Subcutaneous abdominal adipose tissue (tissue), 5 donors: ENCODE data around the gene TMEM258.

Experiments
- H3K27ac ChIP-seq: one replicate; pipeline ENCODE4 v1.7.0; 2013; ENCODE audit warnings: low read depth, mild to moderate bottlenecking, inconsistent platforms, low read length, moderate library complexity
- H3K27me3 ChIP-seq, 5 donors: one replicate each; pipeline ENCODE4 v1.7.0; 2013; ENCODE audit warnings: low read length in 5 of 5, inconsistent platforms in 1 of 5; ENCODE audit not compliant: control insufficient read depth in 5 of 5, insufficient read depth in 4 of 5
- H3K36me3 ChIP-seq, 5 donors: one replicate each; pipeline ENCODE4 v1.7.0; 2013; ENCODE audit warnings: low read length in 5 of 5; ENCODE audit not compliant: control insufficient read depth in 5 of 5, insufficient read depth in 5 of 5
- H3K4me1 ChIP-seq, 5 donors: one replicate each; pipeline ENCODE4 v1.7.0; 2013; ENCODE audit warnings: low read length in 5 of 5, mild to moderate bottlenecking in 3 of 5, moderate library complexity in 1 of 5; ENCODE audit not compliant: control insufficient read depth in 5 of 5, insufficient read depth in 5 of 5
- H3K4me3 ChIP-seq, 5 donors: one replicate each; pipeline ENCODE4 v1.7.0; 2013; ENCODE audit warnings: low read length in 5 of 5, low read depth in 1 of 5
- H3K9ac ChIP-seq, 5 donors: one replicate each; pipeline ENCODE4 v1.7.0; 2013; ENCODE audit warnings: low read length in 5 of 5, mild to moderate bottlenecking in 4 of 5, moderate library complexity in 3 of 5
- H3K9me3 ChIP-seq, 5 donors: one replicate each; pipeline ENCODE4 v1.7.0; 2013; ENCODE audit warnings: low read length in 5 of 5; ENCODE audit not compliant: control insufficient read depth in 5 of 5
- donor health status: healthy.
- donor health status: healthy.
- donor health status: healthy.
- donor health status: healthy.
- donor health status: healthy.

The TMEM258 gene

GRCh38 chr11:61769946-61770683 lies 22.3 kb downstream of the TMEM258 start:
- Histone ChIP-seq H3K36me3 (no peaks in the 10 kb centered on the region), H3K9me3 (no peaks in the 10 kb centered on the region), H3K27me3 (peaks cover 0 to 8% (median under 1%) of the 10 kb centered on the region in 5 donors), H3K9ac (no peak overlapping the region), H3K27ac (no peak overlapping the region), H3K4me3 (no peak overlapping the region), H3K4me1 (peaks cover 0 to 8% (median 0%) of the 10 kb centered on the region in 5 donors)

DNA sequence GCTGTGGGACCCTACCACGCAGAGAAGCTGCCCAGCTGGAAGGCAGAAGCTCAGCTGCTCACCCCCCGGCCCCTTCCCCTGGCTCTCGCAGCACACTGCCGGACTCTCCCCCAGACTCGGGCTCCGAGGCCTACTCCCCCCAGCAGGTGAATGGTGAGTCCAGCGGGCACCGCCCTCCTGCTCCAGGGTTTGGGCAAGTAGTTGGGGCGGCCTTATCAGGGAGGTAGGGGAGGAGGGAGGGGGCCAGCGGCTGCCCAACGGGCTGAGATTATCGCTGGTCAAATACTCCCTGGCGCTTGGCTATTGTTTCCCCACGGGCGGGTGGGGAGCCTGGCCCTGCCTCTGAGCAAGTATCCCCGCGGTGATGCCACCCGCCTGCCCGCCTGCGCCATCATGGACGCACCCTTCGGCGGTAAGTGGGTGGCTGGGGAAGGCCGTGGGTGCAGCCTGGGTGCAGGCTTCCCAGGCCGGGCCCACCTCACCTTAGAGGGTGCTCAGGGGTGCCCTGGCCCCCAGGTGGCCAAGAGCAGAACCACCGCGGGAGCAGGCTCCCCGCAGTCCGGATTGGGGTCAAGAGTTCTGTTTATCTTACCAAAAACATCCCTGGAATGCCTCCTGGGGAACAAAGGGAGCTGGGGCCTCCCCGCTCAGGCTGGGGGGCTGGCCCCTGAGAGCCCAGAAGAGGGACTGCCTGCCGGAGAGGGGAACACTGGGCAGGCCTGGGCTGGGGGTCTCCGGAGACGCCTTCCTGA lies 23.1 kb downstream of the TMEM258 start:
- Histone ChIP-seq H3K9me3 (no peaks in the 10 kb centered on the region), H3K4me3 (no peak overlapping the region), H3K9ac (no peak overlapping the region), H3K27me3 (peaks cover 0 to 12% (median 2%) of the 10 kb centered on the region in 5 donors), H3K27ac (no peak overlapping the region), H3K4me1 (peaks cover 0 to 8% (median 0%) of the 10 kb centered on the region in 5 donors), H3K36me3 (no peaks in the 10 kb centered on the region)

DNA sequence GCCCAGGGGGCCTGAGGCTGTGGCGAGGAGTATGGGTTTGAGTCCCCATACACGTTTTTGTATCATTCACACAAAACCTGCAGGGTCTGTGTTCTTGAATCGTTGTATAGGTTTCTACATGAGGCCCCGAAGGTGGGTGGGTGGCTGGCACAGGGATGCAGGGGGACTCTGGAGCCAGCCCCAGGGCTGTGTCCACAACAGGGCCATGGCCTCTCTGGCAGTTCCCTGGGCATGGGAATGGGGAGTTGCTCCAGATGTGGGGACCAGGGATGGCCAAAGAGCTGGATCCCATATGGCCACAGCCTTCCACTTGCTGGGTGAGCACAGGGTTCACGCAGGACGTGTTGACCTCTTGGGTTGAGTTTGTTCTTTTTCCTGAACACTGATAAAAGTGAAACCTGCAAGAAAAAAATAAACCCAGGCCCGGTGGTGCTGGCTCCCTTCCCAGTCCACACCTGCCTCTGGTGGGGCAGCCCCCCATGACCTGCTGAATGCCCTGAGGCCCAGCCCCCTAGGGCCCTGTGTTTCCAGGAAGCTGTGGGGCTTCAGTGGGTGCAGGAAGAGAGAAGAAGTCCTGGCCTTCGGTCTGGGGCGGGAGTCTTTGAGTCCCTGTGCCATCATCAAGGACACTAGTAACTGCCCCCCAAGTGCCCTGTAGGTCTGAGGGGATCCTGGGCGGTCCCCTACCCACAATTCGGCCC lies 23.9 kb downstream of the TMEM258 start:
- no peaks in the 10 kb centered on the region for H3K9me3 ChIP-seq
- no peak overlapping the region for H3K4me3 ChIP-seq
- H3K36me3 ChIP-seq: no peaks in the 10 kb centered on the region
- no peak overlapping the region for H3K9ac ChIP-seq
- H3K27me3 ChIP-seq: peaks cover 0 to 12% (median 7%) of the 10 kb centered on the region in 5 donors
- H3K4me1 ChIP-seq: peaks cover 0 to 8% (median 0%) of the 10 kb centered on the region in 5 donors
- H3K27ac ChIP-seq: no peak overlapping the region

- no peaks in the 10 kb centered on the region for H3K36me3 ChIP-seq
- H3K4me1 ChIP-seq: no peaks in the 10 kb centered on the region
- no peak overlapping the region for H3K4me3 ChIP-seq
- no peaks in the 10 kb centered on the region for H3K9me3 ChIP-seq
- H3K27me3 ChIP-seq: peaks cover 8 to 22% (median 20%) of the 10 kb centered on the region in 5 donors
- H3K9ac ChIP-seq: no peak overlapping the region
- no peak overlapping the region for H3K27ac ChIP-seq
Measured at GRCh38 chr11:61766353-61766841, 26.0 kb downstream of the TMEM258 start.

GRCh38 chr11:61765550-61766253 lies 26.7 kb downstream of the TMEM258 start:
- H3K36me3 ChIP-seq: no peaks in the 10 kb centered on the region
- peaks cover 11 to 23% (median 21%) of the 10 kb centered on the region in 5 donors for H3K27me3 ChIP-seq
- H3K4me3 ChIP-seq: no peak overlapping the region
- H3K9ac ChIP-seq: no peak overlapping the region
- no peak overlapping the region for H3K27ac ChIP-seq
- no peaks in the 10 kb centered on the region for H3K9me3 ChIP-seq
- H3K4me1 ChIP-seq: no peaks in the 10 kb centered on the region

DNA sequence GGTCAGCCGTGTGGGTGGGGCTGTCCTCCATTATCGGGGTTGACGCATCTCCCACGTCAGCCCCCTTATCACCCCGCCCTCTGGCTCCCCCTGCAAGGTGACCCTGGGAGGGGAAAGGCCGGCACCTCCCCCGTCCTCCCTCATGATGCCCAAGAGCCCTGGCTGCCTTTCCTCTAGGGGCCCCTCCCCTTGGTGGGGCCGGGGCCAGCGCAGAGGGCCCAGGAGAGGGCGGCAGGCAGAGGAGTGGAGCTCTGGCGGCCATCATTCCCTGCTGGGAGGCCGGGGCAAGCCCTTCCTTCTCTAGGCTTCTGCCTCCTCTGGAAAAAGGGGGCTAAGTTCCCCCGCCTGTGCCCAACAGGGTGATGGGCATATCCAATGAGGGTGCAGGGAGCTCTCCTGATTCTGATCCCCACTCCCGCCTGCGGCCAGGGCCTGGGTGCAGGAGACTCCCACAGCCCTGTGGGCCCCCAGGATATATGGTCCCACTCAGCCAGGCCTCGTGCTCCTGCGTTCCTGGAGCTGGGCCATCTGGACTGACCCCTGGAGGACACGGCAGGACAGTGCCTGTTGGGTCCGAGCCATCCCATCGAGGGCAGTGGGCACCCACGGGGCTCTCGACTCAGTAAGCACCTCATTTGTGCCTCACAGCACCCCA lies 27.7 kb downstream of the TMEM258 start:
- H3K36me3 ChIP-seq: no peaks in the 10 kb centered on the region
- no peaks in the 10 kb centered on the region for H3K4me1 ChIP-seq
- no peak overlapping the region for H3K4me3 ChIP-seq
- H3K27ac ChIP-seq: no peak overlapping the region
- no peaks in the 10 kb centered on the region for H3K9me3 ChIP-seq
- H3K9ac ChIP-seq: no peak overlapping the region
- peaks cover 11 to 27% (median 22%) of the 10 kb centered on the region in 5 donors for H3K27me3 ChIP-seq

DNA sequence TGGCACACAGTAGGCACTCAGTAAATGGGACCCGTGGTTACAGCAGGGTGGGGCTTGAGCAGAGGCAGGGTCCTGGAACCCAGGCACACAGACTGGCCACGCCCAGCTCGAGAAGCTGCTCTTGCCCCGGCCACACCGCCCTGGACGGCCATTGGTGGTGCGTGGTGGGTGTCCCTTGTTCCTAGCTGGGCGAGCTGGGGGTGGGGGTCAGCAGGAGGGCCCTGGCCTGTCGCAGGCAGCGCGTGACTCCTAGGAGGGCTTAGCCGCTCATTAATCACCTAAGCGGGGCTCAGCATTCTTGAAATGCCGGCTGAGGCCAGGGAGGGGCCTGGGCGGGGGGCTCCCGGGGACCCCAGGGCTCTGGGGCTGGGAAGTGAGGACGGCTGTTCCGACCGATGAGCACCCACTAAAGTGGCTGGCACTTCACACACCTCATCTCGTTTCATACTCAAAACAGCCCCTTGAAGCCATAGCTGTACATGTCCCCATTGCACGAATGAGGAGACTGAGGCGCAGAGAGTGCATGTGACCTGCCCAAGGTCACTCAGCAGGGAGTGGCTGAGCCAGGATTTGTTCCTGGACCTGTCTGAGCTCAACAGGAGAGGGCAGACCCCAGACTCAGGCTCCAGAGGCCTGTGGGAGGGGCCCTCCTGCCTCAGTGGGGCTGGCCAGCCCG lies 28.3 kb downstream of the TMEM258 start:
- Histone ChIP-seq H3K27ac (no peak overlapping the region), H3K4me1 (no peaks in the 10 kb centered on the region), H3K27me3 (peaks cover 11 to 27% (median 22%) of the 10 kb centered on the region in 5 donors), H3K9ac (no peak overlapping the region), H3K9me3 (no peaks in the 10 kb centered on the region), H3K4me3 (no peak overlapping the region), H3K36me3 (no peaks in the 10 kb centered on the region)

DNA sequence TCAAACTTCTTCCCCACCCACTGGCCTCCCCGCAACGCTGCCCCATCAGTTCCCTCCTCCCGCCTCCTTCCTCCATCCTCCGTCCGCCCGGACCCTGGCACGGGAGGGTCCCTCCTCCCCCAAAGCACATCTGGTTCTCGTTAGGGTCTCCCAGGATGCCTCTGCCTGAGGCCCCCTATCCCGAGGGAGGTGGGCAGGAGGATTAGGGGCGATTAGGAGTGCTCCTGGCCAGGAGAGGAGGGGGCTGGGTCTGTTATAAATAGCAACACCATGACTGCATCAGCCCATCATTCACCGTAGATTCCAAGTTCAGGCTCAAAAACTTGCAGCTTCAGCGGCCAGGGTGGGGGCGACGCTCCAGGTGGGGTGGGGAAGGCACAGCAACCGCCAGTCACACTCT lies 29.6 kb downstream of the TMEM258 start:
- peaks cover 11 to 27% (median 22%) of the 10 kb centered on the region in 5 donors for H3K27me3 ChIP-seq
- H3K36me3 ChIP-seq: no peaks in the 10 kb centered on the region
- H3K4me3 ChIP-seq: no peak overlapping the region
- no peak overlapping the region for H3K27ac ChIP-seq
- no peaks in the 10 kb centered on the region for H3K9me3 ChIP-seq
- no peaks in the 10 kb centered on the region for H3K4me1 ChIP-seq
- no peak overlapping the region for H3K9ac ChIP-seq

- Histone ChIP-seq H3K27ac (no peak overlapping the region), H3K36me3 (no peaks in the 10 kb centered on the region), H3K27me3 (peaks cover 11 to 27% (median 22%) of the 10 kb centered on the region in 5 donors), H3K9me3 (no peaks in the 10 kb centered on the region), H3K4me1 (no peaks in the 10 kb centered on the region), H3K9ac (no peak overlapping the region), H3K4me3 (no peak overlapping the region)
Measured at GRCh38 chr11:61762223-61762615, 30.2 kb downstream of the TMEM258 start.
